B cell (primary cell): ENCODE measurements around the gene SKIC2.
"Not testable (repeated sequence)": the region's sequence is repeated elsewhere in the genome, so short reads cannot be mapped to it uniquely, and the experiment has no call there.

Experiments used
- EZH2 ChIP-seq: IDR thresholded peaks from 2 replicates; pipeline ENCODE4 v1.6.1; 2012; ENCODE audit warnings: borderline replicate concordance, low read depth, mild to moderate bottlenecking, moderate library complexity, low read length; ENCODE audit not compliant: insufficient read depth, poor library complexity, severe bottlenecking
- TF ChIP-seq, protein P1 (sequence below): fragments of 200-600 bp; IDR thresholded peaks from one replicate; pipeline ENCODE4 v1.8.0; 2022; ENCODE audit warnings: antibody characterized with exemption, mild to moderate bottlenecking

DNA sequence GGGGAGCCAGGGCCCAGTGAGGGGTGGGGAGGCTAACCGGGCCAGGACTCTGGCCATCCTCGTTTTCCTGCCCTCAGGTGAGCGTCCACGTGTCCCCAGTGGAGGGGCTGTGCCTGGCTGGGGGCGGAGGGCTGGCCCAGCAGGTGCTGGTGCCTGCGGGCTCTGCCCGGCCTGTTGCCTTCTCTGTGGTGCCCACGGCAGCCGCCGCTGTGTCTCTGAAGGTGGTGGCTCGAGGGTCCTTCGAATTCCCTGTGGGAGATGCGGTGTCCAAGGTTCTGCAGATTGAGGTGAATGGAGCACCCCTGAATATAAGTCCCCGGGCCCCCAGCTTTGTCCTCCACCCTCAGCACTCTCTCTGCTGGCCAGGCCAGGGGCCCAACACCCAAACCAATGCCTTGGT lies 35.4 kb downstream of the SKIC2 start:
- TF ChIP-seq, protein P1, sequence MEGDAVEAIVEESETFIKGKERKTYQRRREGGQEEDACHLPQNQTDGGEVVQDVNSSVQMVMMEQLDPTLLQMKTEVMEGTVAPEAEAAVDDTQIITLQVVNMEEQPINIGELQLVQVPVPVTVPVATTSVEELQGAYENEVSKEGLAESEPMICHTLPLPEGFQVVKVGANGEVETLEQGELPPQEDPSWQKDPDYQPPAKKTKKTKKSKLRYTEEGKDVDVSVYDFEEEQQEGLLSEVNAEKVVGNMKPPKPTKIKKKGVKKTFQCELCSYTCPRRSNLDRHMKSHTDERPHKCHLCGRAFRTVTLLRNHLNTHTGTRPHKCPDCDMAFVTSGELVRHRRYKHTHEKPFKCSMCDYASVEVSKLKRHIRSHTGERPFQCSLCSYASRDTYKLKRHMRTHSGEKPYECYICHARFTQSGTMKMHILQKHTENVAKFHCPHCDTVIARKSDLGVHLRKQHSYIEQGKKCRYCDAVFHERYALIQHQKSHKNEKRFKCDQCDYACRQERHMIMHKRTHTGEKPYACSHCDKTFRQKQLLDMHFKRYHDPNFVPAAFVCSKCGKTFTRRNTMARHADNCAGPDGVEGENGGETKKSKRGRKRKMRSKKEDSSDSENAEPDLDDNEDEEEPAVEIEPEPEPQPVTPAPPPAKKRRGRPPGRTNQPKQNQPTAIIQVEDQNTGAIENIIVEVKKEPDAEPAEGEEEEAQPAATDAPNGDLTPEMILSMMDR, result not testable (repeated sequence)
- not testable (repeated sequence) for TF ChIP-seq EZH2
